WERI-Rb-1 (cell line): ENCODE results near the gene SVIL.
"Not testable (repeated sequence)": the region's sequence is repeated elsewhere in the genome, so short reads cannot be mapped to it uniquely, and the experiment has no call there.

Experiments used
- DNase-seq: peaks from one replicate; pipeline ENCODE4 v3.0.0-alpha.2; 2020
- H3K27ac ChIP-seq: fragments of 250-450 bp; sonication (Bioruptor Pico); 2 replicates; pipeline ENCODE4 v1.5.1; 2020; ENCODE audit warnings: mild to moderate bottlenecking, moderate library complexity
- H3K27me3 ChIP-seq: fragments of 250-450 bp; sonication (Bioruptor Pico); 2 replicates; pipeline ENCODE4 v1.5.1; 2021; ENCODE audit warnings: mild to moderate bottlenecking, low read depth, moderate library complexity; ENCODE audit not compliant: insufficient read depth, severe bottlenecking
- H3K36me3 ChIP-seq: fragments of 250-450 bp; sonication (Bioruptor Pico); 2 replicates; pipeline ENCODE4 v1.5.1; 2020; ENCODE audit warnings: mild to moderate bottlenecking, moderate library complexity
- H3K4me3 ChIP-seq: 2 replicates; pipeline ENCODE4 v1.5.1; 2011; ENCODE audit warnings: low read depth, mild to moderate bottlenecking, control low read depth, low read length
- H3K9me3 ChIP-seq: fragments of 250-450 bp; sonication (Bioruptor Pico); 2 replicates; pipeline ENCODE4 v1.5.1; 2021; ENCODE audit warnings: mild to moderate bottlenecking, moderate library complexity; ENCODE audit not compliant: severe bottlenecking
- TF ChIP-seq, protein P1 (sequence below): IDR thresholded peaks from 2 replicates; pipeline ENCODE4 v1.5.1; 2011; ENCODE audit warnings: low read depth, mild to moderate bottlenecking, control low read depth, inconsistent platforms, low read length

The SVIL gene

GRCh38 chr10:29591651-29591968, 43.2 kb downstream of the SVIL start:
- Histone ChIP-seq H3K36me3 (no peaks in the 10 kb centered on the region), H3K27ac (no peak overlapping the region), H3K27me3 (no peaks in the 10 kb centered on the region), H3K4me3 (no peak overlapping the region), H3K9me3 (no peaks in the 10 kb centered on the region)
- DNase-seq = no peak
- TF ChIP-seq, protein P1, sequence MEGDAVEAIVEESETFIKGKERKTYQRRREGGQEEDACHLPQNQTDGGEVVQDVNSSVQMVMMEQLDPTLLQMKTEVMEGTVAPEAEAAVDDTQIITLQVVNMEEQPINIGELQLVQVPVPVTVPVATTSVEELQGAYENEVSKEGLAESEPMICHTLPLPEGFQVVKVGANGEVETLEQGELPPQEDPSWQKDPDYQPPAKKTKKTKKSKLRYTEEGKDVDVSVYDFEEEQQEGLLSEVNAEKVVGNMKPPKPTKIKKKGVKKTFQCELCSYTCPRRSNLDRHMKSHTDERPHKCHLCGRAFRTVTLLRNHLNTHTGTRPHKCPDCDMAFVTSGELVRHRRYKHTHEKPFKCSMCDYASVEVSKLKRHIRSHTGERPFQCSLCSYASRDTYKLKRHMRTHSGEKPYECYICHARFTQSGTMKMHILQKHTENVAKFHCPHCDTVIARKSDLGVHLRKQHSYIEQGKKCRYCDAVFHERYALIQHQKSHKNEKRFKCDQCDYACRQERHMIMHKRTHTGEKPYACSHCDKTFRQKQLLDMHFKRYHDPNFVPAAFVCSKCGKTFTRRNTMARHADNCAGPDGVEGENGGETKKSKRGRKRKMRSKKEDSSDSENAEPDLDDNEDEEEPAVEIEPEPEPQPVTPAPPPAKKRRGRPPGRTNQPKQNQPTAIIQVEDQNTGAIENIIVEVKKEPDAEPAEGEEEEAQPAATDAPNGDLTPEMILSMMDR = no peak

DNA sequence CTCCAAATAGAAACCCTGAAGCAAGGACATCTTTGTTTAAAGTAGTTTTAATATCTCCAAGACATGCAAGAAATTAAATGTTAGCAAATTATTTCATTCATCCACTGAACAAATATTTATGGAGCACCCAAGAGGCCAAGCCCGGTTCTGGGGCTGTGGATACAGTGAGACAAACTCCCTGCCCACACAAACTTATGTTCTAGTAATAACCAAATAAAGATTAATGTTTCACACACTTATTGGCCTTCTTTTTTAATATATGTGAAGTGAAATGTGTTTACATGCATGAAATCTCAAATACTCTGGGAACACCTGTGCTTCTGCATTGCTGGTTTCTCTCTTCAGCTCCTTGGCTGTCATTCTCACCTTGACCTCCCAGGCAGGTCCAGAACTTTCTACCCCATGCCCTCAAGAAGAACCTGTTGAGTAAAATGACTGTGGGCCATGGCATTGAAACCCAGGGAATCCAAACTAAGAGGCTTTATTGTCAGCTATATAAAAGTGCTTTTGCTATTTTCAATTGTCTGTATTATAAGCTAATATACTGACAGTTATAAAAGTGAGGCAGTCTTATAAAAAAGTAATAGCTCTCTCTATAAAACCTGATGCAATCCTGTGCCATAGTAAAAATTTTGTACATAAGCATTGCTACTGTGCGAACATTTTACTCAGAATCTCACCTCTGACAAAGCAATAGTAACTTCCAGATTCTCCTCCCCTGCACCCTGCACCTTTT, 43.7 kb downstream of the SVIL start:
- TF ChIP-seq, protein P1 = no peak
- no peaks in the 10 kb centered on the region for H3K9me3 ChIP-seq
- no peaks in the 10 kb centered on the region for H3K27me3 ChIP-seq
- H3K27ac ChIP-seq = no peak overlapping the region
- H3K36me3 ChIP-seq = no peaks in the 10 kb centered on the region
- no peak overlapping the region for H3K4me3 ChIP-seq
- DNase-seq = no peak

GRCh38 chr10:29588629-29589421, 45.9 kb downstream of the SVIL start:
- H3K9me3 ChIP-seq = no peaks in the 10 kb centered on the region
- DNase-seq = no peak
- no peaks in the 10 kb centered on the region for H3K27me3 ChIP-seq
- H3K27ac ChIP-seq = no peak overlapping the region
- H3K36me3 ChIP-seq = no peaks in the 10 kb centered on the region
- TF ChIP-seq, protein P1 = no peak
- H3K4me3 ChIP-seq = no peak overlapping the region

DNA sequence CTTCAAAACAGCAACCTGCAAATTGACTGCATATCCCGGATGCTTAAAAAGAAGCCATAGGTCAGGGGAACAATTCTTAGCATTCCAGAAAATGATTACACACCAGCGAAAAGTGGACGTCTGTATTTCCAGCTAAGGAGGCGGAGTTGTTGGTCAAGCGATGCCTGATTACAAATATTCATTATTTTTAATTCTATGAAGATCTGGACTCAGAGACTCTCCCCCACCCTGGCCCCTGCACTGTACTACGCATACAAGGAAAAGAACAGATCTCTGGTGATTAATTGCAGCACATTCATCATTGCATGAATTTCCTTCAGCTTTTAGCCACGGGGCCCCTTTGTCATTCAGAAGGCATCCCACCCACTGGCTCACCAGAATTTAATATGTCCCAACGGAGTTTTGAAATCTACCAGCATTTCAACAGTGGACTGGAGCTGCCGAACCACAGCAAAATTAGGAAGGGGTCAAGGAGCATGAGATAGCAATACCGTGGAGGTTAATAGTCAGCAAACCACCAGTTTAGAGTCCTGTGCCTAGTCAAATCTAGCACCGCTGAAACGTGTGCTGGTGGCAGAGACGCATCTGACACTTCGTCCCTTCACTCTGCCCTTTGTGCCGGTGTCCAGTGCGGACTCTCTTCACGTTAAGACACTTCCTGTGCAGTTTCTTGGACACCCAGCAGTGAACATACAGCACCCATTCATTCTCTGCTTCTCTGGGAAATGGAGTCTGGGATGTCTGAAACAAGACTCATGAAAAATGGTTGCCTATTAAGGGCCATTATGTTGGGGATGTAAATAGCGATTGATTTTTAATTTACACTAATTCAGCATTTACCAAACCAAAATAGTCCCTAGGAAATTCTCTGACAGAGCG, 46.8 kb downstream of the SVIL start:
- not testable (repeated sequence) for H3K4me3 ChIP-seq

GRCh38 chr10:29587102-29587749, 47.5 kb downstream of the SVIL start:
- H3K27me3 ChIP-seq, H3K36me3 ChIP-seq, H3K4me3 ChIP-seq, H3K9me3 ChIP-seq, H3K27ac ChIP-seq, DNase-seq: not testable (repeated sequence)

More for the DNA sequence above, 46.8 kb downstream of the SVIL start:
- not testable (repeated sequence) for DNase-seq, H3K36me3 ChIP-seq, H3K9me3 ChIP-seq, H3K27me3 ChIP-seq, H3K27ac ChIP-seq

DNA sequence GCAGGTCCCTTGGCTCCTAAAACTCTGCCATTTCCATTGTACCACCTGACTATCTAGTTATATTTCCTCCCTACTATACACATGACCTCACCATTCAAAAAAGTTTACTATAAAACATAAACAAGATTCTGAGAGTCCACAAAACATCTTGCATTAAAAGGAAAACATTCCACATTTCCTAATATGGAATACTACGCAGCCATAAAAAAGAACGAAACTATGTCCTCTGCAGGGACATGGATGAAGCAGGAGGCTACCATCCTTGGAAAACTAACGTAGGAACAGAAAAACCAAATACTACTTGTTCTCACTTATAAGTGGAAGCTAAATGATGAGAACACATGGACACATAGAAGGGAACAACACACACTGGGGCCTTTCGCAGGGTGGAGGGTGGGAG, 48.3 kb downstream of the SVIL start:
- TF ChIP-seq, protein P1 = no peak

More for the DNA sequence above, 48.3 kb downstream of the SVIL start:
- Histone ChIP-seq H3K4me3 (no peak overlapping the region), H3K36me3 (no peaks in the 10 kb centered on the region), H3K27me3 (no peaks in the 10 kb centered on the region), H3K27ac (no peak overlapping the region), H3K9me3 (no peaks in the 10 kb centered on the region)
- DNase-seq = no peak
